Peyer's patch (tissue), 4 donors: ENCODE data around the gene FLCN. TPM values are rescaled to one million over a fixed set of nuclear protein-coding genes. Genes with fewer than 3 reads are reported as not detected.

Experiments
- DNase-seq, 3 donors: peaks; one replicate each; pipeline ENCODE4 v3.0.0-alpha.2; 2017 to 2019
- H3K27ac ChIP-seq, 4 donors: fragments of 200-600 bp; sonication (generic); one replicate each; pipeline ENCODE4 v1.5.1; 2016 to 2019
- H3K27me3 ChIP-seq, 2 donors: fragments of 200-600 bp; sonication (generic); one replicate each; pipeline ENCODE4 v1.5.1; 2019
- H3K36me3 ChIP-seq, 3 donors: fragments of 200-600 bp; sonication (generic); one replicate each; pipeline ENCODE4 v1.5.1; 2016 to 2019
- H3K4me1 ChIP-seq, 4 donors: fragments of 200-600 bp; sonication (generic); one replicate each; pipeline ENCODE4 v1.5.1; 2016 to 2019
- H3K4me3 ChIP-seq, 4 donors: fragments of 200-600 bp; sonication (generic); 1 replicate in 3 of 4; 2 replicates in 1 of 4; pipeline ENCODE4 v1.5.1; 2016 to 2019; ENCODE audit warnings: mild to moderate bottlenecking in 1 of 4
- H3K9me3 ChIP-seq, 4 donors: fragments of 200-600 bp; sonication (generic); one replicate each; pipeline ENCODE4 v1.5.1; 2016 to 2019; ENCODE audit warnings: mild to moderate bottlenecking in 1 of 4
- POLR2A ChIP-seq, 2 donors: fragments of 450-650 bp; IDR thresholded peaks; one replicate each; pipeline ENCODE4 v1.5.1; 2017; ENCODE audit warnings: antibody characterized with exemption in 2 of 2, mild to moderate bottlenecking in 2 of 2, moderate library complexity in 2 of 2
- total RNA-seq, 4 donors: library from RNA; depleted of rRNA; stranded (reverse); fragments of >200 nt; gene quantifications; one replicate each; pipeline ENCODE4 v1.1.0, GENCODE V29; 2016
- TF ChIP-seq, protein P1 (sequence below), 6 experiments: fragments of 450-650 bp in 4 of 6; fragments of 200-600 bp in 2 of 6; sonication (generic) in 1 of 6; IDR thresholded peaks; one replicate each; pipeline ENCODE4 v1.5.1; 2017 to 2019; ENCODE audit warnings: antibody characterized with exemption in 6 of 6, mild to moderate bottlenecking in 3 of 6, moderate library complexity in 1 of 6

FLCN gene
- total RNA-seq, 4 donors from 2014 or later: 186 to 243 (median 210) TPM

DNA sequence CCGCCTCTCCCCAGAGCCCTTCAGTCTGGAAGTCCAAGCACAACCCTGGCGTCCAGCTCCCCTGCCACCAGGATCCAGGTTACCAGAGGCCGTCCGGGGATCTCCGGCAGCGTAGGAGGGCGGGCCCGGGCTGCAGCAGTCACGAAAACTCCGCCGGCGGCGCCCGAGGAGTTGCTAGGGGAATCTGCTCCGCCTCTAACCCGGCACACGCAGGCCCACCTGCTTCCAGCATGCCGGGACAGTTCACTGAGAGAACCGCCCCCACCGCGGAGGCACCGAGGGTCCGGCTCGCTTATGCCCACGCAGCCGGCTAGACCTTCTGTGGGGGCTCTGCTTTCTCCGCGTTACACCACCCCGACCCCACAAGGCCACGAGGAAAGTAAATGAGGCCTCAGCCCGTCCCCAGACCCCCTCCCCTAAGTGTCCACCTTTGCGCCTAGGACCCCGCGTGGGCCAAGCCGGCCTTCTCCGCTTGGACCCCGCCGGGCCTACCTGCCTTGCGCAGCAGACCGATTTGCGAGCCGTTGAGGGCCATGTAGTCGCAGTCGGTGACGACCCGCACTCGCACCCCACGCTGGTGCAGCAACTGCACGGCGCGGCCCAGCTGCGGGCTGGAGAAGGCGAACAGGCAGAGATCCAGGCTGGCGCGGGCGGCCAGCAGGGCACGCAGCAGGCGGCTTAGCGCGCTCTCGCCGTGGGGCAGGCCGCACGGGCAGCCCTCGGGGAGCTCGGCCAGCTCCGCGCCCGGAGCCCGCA is 31.4 kb downstream of the FLCN start:
- H3K36me3 ChIP-seq: no peaks in the 10 kb centered on the region
- TF ChIP-seq POLR2A (IDR thresholded peaks at IDR 0.05): no peak
- TF ChIP-seq, protein P1, sequence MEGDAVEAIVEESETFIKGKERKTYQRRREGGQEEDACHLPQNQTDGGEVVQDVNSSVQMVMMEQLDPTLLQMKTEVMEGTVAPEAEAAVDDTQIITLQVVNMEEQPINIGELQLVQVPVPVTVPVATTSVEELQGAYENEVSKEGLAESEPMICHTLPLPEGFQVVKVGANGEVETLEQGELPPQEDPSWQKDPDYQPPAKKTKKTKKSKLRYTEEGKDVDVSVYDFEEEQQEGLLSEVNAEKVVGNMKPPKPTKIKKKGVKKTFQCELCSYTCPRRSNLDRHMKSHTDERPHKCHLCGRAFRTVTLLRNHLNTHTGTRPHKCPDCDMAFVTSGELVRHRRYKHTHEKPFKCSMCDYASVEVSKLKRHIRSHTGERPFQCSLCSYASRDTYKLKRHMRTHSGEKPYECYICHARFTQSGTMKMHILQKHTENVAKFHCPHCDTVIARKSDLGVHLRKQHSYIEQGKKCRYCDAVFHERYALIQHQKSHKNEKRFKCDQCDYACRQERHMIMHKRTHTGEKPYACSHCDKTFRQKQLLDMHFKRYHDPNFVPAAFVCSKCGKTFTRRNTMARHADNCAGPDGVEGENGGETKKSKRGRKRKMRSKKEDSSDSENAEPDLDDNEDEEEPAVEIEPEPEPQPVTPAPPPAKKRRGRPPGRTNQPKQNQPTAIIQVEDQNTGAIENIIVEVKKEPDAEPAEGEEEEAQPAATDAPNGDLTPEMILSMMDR (IDR thresholded peaks at IDR 0.05): no peak
- no peaks in the 10 kb centered on the region for H3K27me3 ChIP-seq
- peak; percentile 60 to 77 (median 67) for DNase-seq
- H3K27ac ChIP-seq: peak overlapping the region; percentile 71 to 83 (median 80)
- no peaks in the 10 kb centered on the region for H3K9me3 ChIP-seq
- peaks cover 0 to 37% (median 17%) of the 10 kb centered on the region in 4 donors for H3K4me1 ChIP-seq
- H3K4me3 ChIP-seq: peak overlapping the region; percentile 54 to 66 (median 58)

DNA sequence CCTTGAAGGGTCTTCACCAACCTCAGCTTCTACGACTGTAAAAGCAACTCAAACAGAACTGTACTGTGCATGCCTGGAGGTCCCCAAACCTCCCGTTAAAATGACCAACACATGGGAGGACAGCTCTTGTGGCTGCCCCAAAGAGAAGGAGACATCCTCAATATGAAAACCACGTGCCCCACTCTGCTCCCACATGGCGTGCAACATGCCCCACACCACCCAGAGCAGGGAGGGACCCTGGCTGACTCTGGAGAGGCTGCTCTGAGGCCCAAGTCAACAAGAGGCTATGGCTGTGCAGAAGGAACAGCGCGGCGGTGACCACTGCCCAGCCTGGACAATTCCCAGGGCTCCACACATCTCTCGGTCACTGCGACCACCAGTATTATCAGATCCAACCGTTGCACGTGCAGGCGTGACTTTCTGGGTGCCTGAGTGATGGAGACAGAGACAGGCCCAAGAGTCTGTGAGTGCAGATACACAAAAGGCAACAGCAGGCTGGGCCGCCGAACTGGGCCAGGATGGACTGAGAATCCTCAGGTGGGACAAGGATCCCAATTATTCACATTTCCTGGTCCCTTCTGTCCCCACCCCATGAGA is 32.2 kb downstream of the FLCN start:
- Histone ChIP-seq H3K27me3 (no peaks in the 10 kb centered on the region), H3K36me3 (no peaks in the 10 kb centered on the region), H3K9me3 (no peaks in the 10 kb centered on the region), H3K27ac (peak overlapping the region in 2 of 4 donors; percentile 77 to 83), H3K4me1 (peaks cover 0 to 44% (median 17%) of the 10 kb centered on the region in 4 donors), H3K4me3 (peak overlapping the region; percentile 54 to 66 (median 58))
- no peak for DNase-seq
- no peak for TF ChIP-seq POLR2A (IDR thresholded peaks at IDR 0.05)
- TF ChIP-seq, protein P1 (IDR thresholded peaks at IDR 0.05): no peak

DNA sequence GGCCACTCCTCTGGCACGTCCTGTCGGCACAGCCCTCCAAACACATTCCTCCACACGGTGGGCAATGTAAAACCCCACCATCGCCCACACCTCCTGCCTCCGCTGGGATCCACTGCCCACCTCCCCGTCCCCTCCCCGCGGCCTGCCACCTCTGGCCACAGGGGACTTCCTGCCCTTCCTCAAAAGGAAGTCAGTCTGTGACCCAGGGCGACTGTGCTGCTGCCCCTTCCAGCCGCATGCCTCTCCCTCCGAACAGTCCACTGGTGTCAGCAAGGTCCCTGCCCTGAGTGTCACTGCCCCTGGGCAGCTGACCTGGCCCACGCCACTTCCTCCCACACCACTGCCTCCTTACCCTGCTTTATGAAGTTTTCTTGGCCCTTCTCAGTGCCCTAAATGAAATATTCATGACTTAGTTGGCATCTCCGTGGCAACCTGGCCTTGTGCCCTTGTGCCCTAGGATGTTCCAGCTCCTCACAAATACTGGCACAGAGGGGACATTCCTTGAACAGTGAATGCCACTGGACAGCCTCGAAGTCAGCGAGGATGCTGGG is 32.9 kb downstream of the FLCN start:
- Histone ChIP-seq H3K36me3 (no peaks in the 10 kb centered on the region), H3K27me3 (no peaks in the 10 kb centered on the region), H3K27ac (peak overlapping the region in 1 of 4 donors; percentile 61), H3K4me3 (no peak overlapping the region), H3K9me3 (no peaks in the 10 kb centered on the region), H3K4me1 (peaks cover 0 to 44% (median 17%) of the 10 kb centered on the region in 4 donors)
- DNase-seq: no peak
- no peak for TF ChIP-seq POLR2A (IDR thresholded peaks at IDR 0.05)
- TF ChIP-seq, protein P1 (IDR thresholded peaks at IDR 0.05): no peak

DNA sequence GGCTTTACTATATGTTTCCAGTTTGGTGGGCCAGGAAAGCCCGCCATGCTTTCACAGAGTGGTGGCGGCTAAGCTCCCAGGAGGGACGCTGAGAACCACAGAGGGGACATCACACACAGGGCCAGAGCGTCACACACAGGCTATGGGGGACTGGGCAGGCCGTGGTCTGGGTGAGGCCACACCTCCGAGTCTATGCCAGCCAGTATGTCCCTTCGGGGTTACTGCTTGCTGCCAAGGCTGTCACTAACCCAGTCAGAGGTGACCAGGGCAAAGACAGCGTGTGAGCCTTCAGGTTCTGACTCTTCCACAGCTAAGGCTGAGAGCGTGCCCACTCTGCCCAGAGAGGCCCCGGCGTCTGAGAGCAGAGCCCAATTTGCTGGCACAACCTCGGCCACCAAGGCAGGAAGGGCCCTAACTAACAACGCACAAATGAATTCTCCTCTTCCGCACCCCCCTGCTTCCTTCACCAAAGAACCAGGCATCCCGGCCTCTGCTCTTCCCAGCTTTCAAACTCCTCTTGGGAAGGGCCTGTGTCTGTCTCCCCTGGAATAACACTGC is 33.7 kb downstream of the FLCN start:
- Histone ChIP-seq H3K4me1 (peaks cover 0 to 44% (median 17%) of the 10 kb centered on the region in 4 donors), H3K9me3 (no peaks in the 10 kb centered on the region), H3K27ac (no peak overlapping the region), H3K36me3 (no peaks in the 10 kb centered on the region), H3K4me3 (no peak overlapping the region), H3K27me3 (no peaks in the 10 kb centered on the region)
- no peak for TF ChIP-seq POLR2A (IDR thresholded peaks at IDR 0.05)
- TF ChIP-seq, protein P1 (IDR thresholded peaks at IDR 0.05): no peak
- no peak for DNase-seq

DNA sequence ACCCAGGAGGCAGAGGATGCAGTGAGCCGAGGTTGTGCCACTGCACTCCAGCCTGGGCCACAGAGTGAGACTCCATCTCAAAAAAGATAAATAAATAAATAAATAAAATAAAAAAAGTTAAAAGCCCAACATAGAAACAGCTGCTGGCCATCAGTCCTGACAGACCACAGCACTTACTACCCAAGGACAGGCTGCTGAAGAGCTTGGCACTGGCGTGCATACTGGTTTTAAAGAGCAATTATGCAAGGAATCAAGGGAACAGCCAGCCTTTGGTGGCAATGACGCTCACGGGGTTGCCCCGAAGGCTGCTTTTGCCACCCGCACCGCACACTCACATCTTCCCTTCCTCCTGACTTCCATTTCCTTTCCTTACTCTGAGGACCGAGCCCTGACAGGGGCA is 35.1 kb downstream of the FLCN start:
- no peak for DNase-seq
- H3K36me3 ChIP-seq: no peaks in the 10 kb centered on the region
- H3K27me3 ChIP-seq: no peaks in the 10 kb centered on the region
- peak overlapping the region in 1 of 4 donors; percentile 16 for H3K27ac ChIP-seq
- TF ChIP-seq, protein P1 (IDR thresholded peaks at IDR 0.05): no peak
- TF ChIP-seq POLR2A (IDR thresholded peaks at IDR 0.05): no peak
- H3K4me3 ChIP-seq: no peak overlapping the region
- H3K4me1 ChIP-seq: peaks cover 0 to 44% (median 17%) of the 10 kb centered on the region in 4 donors
- H3K9me3 ChIP-seq: no peaks in the 10 kb centered on the region
